A549 (cell line): ENCODE data around the gene HSD17B2.

Source experiments
- ELK1 ChIP-seq: fragments of 150-350 bp; IDR thresholded peaks from 2 replicates; pipeline ENCODE4 v1.6.1; 2014; ENCODE audit warnings: low read depth, mild to moderate bottlenecking, low read length
- MAFK ChIP-seq: fragments of 450-650 bp; IDR thresholded peaks from 2 replicates; pipeline ENCODE4 v1.6.1; 2014; ENCODE audit not compliant: partially characterized antibody
- POLR2A ChIP-seq: IDR thresholded peaks from 2 replicates; pipeline ENCODE4 v1.6.1; 2012; ENCODE audit warnings: mild to moderate bottlenecking, low read length
- SREBF2 ChIP-seq: fragments of 450-650 bp; IDR thresholded peaks from 2 replicates; pipeline ENCODE4 v1.6.1; 2014; ENCODE audit warnings: mild to moderate bottlenecking, moderate library complexity
- TF ChIP-seq, protein P1 (sequence below): fragments of >200 bp; sonication (Bioruptor Twin); formaldehyde crosslinking; IDR thresholded peaks from 3 replicates; pipeline ENCODE4 v1.5.1; 2016

GRCh38 chr16:82024883-82025282, 10.2 kb upstream of the HSD17B2 start:
- TF ChIP-seq, protein P1, sequence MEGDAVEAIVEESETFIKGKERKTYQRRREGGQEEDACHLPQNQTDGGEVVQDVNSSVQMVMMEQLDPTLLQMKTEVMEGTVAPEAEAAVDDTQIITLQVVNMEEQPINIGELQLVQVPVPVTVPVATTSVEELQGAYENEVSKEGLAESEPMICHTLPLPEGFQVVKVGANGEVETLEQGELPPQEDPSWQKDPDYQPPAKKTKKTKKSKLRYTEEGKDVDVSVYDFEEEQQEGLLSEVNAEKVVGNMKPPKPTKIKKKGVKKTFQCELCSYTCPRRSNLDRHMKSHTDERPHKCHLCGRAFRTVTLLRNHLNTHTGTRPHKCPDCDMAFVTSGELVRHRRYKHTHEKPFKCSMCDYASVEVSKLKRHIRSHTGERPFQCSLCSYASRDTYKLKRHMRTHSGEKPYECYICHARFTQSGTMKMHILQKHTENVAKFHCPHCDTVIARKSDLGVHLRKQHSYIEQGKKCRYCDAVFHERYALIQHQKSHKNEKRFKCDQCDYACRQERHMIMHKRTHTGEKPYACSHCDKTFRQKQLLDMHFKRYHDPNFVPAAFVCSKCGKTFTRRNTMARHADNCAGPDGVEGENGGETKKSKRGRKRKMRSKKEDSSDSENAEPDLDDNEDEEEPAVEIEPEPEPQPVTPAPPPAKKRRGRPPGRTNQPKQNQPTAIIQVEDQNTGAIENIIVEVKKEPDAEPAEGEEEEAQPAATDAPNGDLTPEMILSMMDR: no peak
- TF ChIP-seq SREBF2 (no peak), POLR2A (no peak), MAFK (no peak), ELK1 (no peak)
